HG02938 (cell line): ENCODE data around the gene RESP18.

ENCODE experiments used
- ATAC-seq: cut with Tn5 transposase; IDR thresholded peaks from one replicate; pipeline ENCODE4 v1.9.1; 2021; ENCODE audit warnings: mild to moderate bottlenecking, moderate library complexity; ENCODE audit not compliant: unreplicated experiment

Gene RESP18

DNA sequence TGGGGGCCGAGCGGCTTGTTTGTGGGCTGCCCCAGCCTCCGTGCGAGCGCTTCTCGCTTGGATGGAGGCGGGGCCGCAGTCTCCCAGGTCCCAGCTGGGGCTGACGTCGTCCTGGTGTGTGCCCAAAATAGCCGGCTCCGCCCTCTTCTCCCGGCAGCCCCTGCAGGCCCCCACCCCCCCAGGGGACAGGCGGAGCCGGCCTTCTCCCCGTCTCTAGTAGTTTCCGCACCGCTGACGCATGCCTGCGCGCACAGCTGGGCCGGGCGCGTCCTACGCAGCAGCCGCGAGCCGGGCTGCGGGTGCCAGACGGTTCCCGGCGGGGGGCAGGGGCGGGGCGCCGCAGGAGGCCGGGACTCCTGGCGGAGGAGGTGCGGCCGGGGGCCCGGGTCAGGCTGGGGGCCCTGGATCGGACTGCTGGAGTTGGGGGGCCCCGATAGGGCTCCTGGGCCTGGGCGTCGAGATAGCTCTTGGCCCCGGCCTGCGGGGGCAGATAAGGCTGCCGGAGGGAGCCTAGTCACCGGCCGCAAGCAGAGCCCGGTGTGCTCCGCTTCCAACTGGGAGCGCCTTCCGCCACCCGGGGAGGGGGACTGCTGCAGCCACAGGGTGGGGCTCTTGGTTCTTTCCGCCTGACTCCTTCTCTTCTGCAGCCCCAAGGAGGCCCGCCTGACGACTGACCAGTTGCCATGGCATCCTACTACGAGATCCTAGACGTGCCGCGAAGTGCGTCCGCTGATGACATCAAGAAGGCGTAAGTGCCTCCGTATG is 53.2 kb downstream of the RESP18 start, which contains the start of gene DNAJB2:
Gene DNAJB2, plus strand, starts transcription at position 216 of the 765 bp plus-strand sequence. Its CDS starts 468 bp downstream, at position 684.
- peak; percentile 83 for ATAC-seq

DNA sequence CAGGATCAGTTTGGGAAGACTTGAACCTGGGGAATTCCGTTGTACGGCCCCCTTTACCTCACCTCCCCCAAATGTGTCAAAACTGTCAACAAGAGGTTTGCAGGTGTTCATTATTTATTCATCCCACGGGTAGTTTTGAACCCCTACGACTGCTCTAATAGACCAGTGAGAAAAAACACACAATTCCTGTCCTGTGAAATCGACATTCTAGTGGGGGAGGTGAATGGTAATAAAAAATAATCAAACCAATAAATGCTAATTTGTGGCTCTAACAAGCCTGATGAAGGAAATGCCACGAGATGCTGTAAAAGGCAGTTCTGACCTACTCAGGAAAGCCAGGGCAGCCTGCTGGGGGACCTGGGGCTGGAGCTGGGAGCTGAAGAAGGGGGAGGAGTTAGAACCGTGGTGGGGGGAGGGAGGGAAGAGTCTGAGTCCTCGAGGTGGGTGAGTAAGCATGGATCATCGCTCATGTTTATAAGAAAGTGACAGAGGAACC is 53.8 kb downstream of the RESP18 start:
- no peak for ATAC-seq

DNA sequence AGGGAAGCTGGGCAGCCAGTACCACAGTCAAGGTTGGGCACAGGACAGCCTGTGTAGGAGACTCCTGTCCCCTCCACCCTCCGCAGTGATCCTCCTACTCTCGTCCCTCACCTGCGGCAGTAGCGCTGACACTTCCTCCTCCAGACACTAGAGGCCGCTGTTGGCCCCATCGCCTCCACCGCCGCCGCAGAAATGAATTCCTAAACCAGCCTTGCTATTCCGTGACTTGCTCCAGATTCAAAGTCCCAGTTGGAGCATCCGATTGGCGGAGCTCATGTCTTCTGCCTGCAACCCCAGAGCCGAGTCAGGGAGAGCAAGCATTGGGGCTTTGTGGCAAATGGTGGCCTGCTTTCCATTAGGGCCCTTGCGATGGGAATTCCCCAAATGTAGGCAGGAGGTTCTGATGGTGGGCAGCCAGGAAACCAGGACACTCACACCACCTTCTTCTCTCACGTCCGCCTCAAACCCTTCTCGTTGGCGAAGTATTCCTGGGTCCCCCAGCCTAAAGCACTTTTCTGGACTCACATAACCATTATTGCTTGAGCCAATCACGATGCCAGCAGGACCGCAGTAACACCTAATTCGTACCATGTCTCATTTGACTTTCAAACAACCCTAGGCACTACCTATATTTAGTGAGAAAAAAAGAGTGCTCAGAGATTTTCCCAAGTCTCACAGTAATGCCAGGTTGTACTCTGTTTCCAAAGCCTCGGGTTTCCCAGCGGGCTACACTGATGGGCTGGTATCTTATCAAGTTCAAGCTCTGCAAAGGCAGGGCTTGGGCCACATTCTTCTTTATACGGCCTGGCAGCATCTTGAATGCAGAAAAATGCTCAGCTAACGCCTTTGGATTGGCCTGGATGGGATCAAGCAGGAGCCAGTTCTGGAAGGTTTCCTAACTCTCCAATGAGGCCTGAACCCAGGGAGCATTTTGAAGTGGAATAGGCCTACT is 54.6 kb downstream of the RESP18 start:
- no peak for ATAC-seq
